Hepatocyte (in vitro differentiated cells): Measurements from ENCODE around the gene ZG16B. TPM values are rescaled to one million over a fixed set of nuclear protein-coding genes. Genes with fewer than 3 reads are reported as not detected.
A peak's percentile ranks its signal among the peaks of the same experiment; 100 is the strongest.

Source experiments
- DNase-seq: peaks from one replicate; pipeline ENCODE4 v3.0.0-alpha.2; 2016; ENCODE audit warnings: low spot score
- H2AFZ ChIP-seq: fragments of 200-600 bp; sonication (generic); 2 replicates; pipeline ENCODE4 v1.6.0; 2016; ENCODE audit warnings: antibody characterized with exemption, mild to moderate bottlenecking
- H3K27ac ChIP-seq: fragments of 200-600 bp; sonication (generic); 2 replicates; pipeline ENCODE4 v1.5.1; 2016; ENCODE audit warnings: mild to moderate bottlenecking
- H3K27me3 ChIP-seq: fragments of 200-600 bp; sonication (generic); 2 replicates; pipeline ENCODE4 v1.6.1; 2016
- H3K36me3 ChIP-seq: fragments of 200-600 bp; sonication (generic); replicated peaks from 2 replicates; pipeline ENCODE4 v1.5.1; 2016; ENCODE audit warnings: low read depth; ENCODE audit not compliant: insufficient read depth
- H3K4me1 ChIP-seq: fragments of 200-600 bp; sonication (generic); 2 replicates; pipeline ENCODE4 v1.5.1; 2016; ENCODE audit warnings: mild to moderate bottlenecking, moderate library complexity; ENCODE audit not compliant: insufficient read depth
- H3K4me2 ChIP-seq: fragments of 200-600 bp; sonication (generic); 2 replicates; pipeline ENCODE4 v1.6.0; 2016
- H3K4me3 ChIP-seq: fragments of 200-600 bp; sonication (generic); 2 replicates; pipeline ENCODE4 v1.5.1; 2016; ENCODE audit warnings: mild to moderate bottlenecking
- H3K79me2 ChIP-seq: fragments of 200-600 bp; sonication (generic); 2 replicates; pipeline ENCODE4 v1.6.0; 2017; ENCODE audit warnings: mild to moderate bottlenecking
- H3K9me2 ChIP-seq: fragments of 200-600 bp; sonication (generic); replicated peaks from 2 replicates; pipeline ENCODE4 v1.6.0; 2017; ENCODE audit warnings: mild to moderate bottlenecking; ENCODE audit not compliant: insufficient read depth
- H3K9me3 ChIP-seq: fragments of 200-600 bp; sonication (generic); 2 replicates; pipeline ENCODE4 v1.5.1; 2016; ENCODE audit warnings: low read depth, mild to moderate bottlenecking
- H4K20me1 ChIP-seq: fragments of 200-600 bp; sonication (generic); 2 replicates; pipeline ENCODE4 v1.6.0; 2016; ENCODE audit warnings: mild to moderate bottlenecking; ENCODE audit not compliant: insufficient read depth, poor library complexity, severe bottlenecking
- EZH2 ChIP-seq: fragments of 200-600 bp; sonication (generic); IDR thresholded peaks from 2 replicates; pipeline ENCODE4 v1.6.1; 2016; ENCODE audit warnings: antibody characterized with exemption, mild to moderate bottlenecking, borderline replicate concordance
- EZH2phosphoT487 ChIP-seq: fragments of 200-600 bp; sonication (generic); IDR thresholded peaks from one replicate; pipeline ENCODE4 v1.6.1; 2018; ENCODE audit warnings: antibody characterized with exemption, mild to moderate bottlenecking, low read depth, moderate library complexity; ENCODE audit not compliant: unreplicated experiment, severe bottlenecking
- WGBS: methylation state at CpG from one replicate; pipeline ENCODE4 v1.1.6; 2016; ENCODE audit warnings: low lambda C conversion rate; ENCODE audit errors: missing lambda C conversion rate; 5-methylcytosine and 5-hydroxymethylcytosine counted together
- polyA plus RNA-seq: library from polyadenylated mRNA; unstranded; fragments of >200 nt; fragmentation: Nextera tagmentation; extraction: Ambion mirVana; gene quantifications from 2 replicates; pipeline ENCODE4 v1.2.1, GENCODE V29; 2016
- total RNA-seq: library from RNA; depleted of rRNA; stranded (reverse); fragments of >200 nt; gene quantifications from 2 replicates; pipeline ENCODE4 v1.2.3, GENCODE V29; 2014
- TF ChIP-seq, protein P1 (sequence below): fragments of 200-600 bp; sonication (generic); IDR thresholded peaks from 2 replicates; pipeline ENCODE4 v1.5.1; 2016; ENCODE audit warnings: antibody characterized with exemption, mild to moderate bottlenecking; ENCODE audit not compliant: poor library complexity

The ZG16B gene
- total and polyA plus RNA-seq, 2 experiments from 2014 or later = 4.3 to 4.9 TPM

DNA sequence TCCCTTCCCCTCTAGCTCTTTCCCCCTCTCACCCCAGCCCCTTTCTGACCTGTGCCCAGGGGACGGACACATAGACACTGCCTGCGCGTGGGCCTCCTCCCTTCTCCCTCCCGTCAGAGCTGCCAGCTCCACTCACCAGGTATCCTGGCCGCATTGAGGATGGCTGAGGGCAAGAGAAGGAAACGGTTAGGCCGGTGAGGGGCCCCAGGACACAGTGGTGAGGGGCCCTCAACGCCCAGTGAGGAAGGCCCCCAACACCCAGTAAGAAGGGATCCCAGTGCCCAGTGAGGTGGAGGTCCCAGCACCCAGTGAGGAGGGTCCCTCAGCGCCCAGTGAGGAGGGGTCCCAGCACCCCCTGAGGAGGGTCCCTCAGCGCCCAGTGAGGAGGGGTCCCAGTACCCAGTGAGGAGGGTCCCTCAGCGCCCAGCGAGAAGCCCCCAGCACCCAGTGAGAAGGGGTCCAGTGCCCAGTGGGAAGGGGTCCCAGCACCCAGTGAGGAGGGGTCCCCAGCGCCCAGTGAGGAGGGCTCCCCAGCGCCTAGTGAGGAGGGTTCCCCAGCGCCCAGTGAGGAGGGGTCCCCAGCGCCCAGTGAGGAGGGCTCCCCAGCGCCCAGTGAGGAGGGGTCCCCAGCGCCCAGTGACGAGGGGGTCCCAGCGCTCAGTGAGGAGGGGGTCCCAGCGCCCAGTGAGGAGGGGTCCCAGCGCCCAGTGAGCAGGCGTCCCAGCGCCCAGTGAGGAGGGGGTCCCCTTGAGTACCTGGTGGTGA is 26.8 kb downstream of the ZG16B start:
- Histone ChIP-seq H3K27ac (peak overlapping the region; percentile 97), H3K36me3 (no peaks in the 10 kb centered on the region), H3K79me2 (peaks cover 6% of the 10 kb centered on the region), H3K9me3 (no peaks in the 10 kb centered on the region), H3K4me2 (peak overlapping the region; percentile 80), H3K9me2 (no peaks in the 10 kb centered on the region), H2AFZ (no peak overlapping the region), H3K27me3 (no peaks in the 10 kb centered on the region), H4K20me1 (no peaks in the 10 kb centered on the region), H3K4me1 (no peaks in the 10 kb centered on the region), H3K4me3 (no peak overlapping the region)
- DNase-seq = no peak
- 88% methylated on average over 14 of the region's 24 CpGs for WGBS
- TF ChIP-seq, protein P1, sequence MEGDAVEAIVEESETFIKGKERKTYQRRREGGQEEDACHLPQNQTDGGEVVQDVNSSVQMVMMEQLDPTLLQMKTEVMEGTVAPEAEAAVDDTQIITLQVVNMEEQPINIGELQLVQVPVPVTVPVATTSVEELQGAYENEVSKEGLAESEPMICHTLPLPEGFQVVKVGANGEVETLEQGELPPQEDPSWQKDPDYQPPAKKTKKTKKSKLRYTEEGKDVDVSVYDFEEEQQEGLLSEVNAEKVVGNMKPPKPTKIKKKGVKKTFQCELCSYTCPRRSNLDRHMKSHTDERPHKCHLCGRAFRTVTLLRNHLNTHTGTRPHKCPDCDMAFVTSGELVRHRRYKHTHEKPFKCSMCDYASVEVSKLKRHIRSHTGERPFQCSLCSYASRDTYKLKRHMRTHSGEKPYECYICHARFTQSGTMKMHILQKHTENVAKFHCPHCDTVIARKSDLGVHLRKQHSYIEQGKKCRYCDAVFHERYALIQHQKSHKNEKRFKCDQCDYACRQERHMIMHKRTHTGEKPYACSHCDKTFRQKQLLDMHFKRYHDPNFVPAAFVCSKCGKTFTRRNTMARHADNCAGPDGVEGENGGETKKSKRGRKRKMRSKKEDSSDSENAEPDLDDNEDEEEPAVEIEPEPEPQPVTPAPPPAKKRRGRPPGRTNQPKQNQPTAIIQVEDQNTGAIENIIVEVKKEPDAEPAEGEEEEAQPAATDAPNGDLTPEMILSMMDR = no peak
- TF ChIP-seq EZH2phosphoT487 = no peak
- TF ChIP-seq EZH2 = no peak

DNA sequence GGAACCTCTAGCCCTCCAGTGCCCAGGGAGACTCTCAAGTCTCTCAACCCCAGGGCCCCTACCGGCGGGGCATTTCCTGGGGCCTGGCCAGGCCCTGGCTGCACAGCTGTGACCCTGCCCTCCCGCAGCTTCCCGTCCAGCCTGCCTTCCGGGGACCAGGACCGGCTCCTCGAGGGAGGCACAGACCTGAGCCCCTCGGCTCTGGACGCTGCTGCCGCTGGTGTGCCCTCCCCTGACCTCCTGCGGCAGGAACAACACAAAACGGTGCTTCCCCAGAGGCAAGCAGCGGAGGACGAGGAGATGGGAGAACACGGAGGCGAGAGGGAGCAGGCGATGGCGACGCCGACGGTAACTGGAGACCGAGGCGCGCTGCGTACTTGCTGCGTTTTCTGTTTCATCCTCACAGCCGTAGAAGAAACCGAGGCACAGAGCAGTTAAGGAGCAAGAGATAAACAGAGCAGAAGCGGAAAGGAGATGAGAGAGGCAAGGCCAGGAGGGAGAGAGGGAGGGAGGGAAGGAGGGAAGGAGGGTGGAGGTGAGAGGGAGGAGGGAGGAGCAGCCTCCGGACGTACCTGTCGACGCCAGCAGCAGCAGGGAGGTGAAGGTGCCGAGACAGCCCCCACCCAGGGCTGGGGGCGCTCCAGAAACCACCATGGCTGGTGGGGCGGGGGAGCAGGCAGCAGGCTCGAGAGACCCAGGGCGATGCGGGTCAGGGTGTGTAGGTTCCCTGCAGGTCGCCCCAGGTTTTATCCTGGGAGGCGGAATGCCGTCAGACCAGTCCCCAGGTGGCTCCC is 27.5 kb downstream of the ZG16B start, which contains the start of gene PRSS22:
PRSS22 (minus strand) TSS at position 720 of the 794 bp plus-strand sequence; CDS start at position 654, 66 bp downstream.
- WGBS = 9% methylated on average over 32 of the region's 42 CpGs
- peak within 1 kb of the TSS; percentile 97 for H3K27ac ChIP-seq
- DNase-seq = peak; percentile 84
- H3K27me3 ChIP-seq = no peaks in the 10 kb centered on the region
- peak within 1 kb of the TSS; percentile 21 for H2AFZ ChIP-seq
- peak within 1 kb of the TSS; percentile 80 for H3K4me2 ChIP-seq
- H3K79me2 ChIP-seq = peaks cover 6% of the 10 kb centered on the region
- no peak for TF ChIP-seq EZH2phosphoT487
- no peak for TF ChIP-seq EZH2
- TF ChIP-seq, protein P1 = no peak
- H3K36me3 ChIP-seq = no peaks in the 10 kb centered on the region
- peak within 1 kb of the TSS; percentile 45 for H3K4me3 ChIP-seq
- H3K9me2 ChIP-seq = no peaks in the 10 kb centered on the region
- no peaks in the 10 kb centered on the region for H3K9me3 ChIP-seq
- no peaks in the 10 kb centered on the region for H4K20me1 ChIP-seq
- no peaks in the 10 kb centered on the region for H3K4me1 ChIP-seq

GRCh38 chr16:2858245-2859025 is 28.3 kb downstream of the ZG16B start:
- no peaks in the 10 kb centered on the region for H3K9me3 ChIP-seq
- H3K27me3 ChIP-seq = no peaks in the 10 kb centered on the region
- peaks cover 6% of the 10 kb centered on the region for H3K79me2 ChIP-seq
- H3K4me2 ChIP-seq = peak overlapping the region; percentile 80
- WGBS = 3% methylated on average over 14 of the region's 23 CpGs
- no peaks in the 10 kb centered on the region for H3K9me2 ChIP-seq
- peak overlapping the region; percentile 97 for H3K27ac ChIP-seq
- H3K4me1 ChIP-seq = no peaks in the 10 kb centered on the region
- no peak for TF ChIP-seq EZH2
- TF ChIP-seq, protein P1 = no peak
- TF ChIP-seq EZH2phosphoT487 = no peak
- H3K4me3 ChIP-seq = peak overlapping the region; percentile 45
- DNase-seq = peak; percentile 95
- H2AFZ ChIP-seq = peak overlapping the region; percentile 21
- H4K20me1 ChIP-seq = no peaks in the 10 kb centered on the region
- no peaks in the 10 kb centered on the region for H3K36me3 ChIP-seq
